Measurements from ENCODE around the gene FAM25C. TPM values are rescaled to one million over a fixed set of nuclear protein-coding genes. Genes with fewer than 3 reads are reported as not detected.
"Not testable (repeated sequence)": the region's sequence is repeated elsewhere in the genome, so short reads cannot be mapped to it uniquely, and the experiment has no call there.

Gene FAM25C
- total RNA-seq, 2 experiments from 2014 or later, result not detected

DNA sequence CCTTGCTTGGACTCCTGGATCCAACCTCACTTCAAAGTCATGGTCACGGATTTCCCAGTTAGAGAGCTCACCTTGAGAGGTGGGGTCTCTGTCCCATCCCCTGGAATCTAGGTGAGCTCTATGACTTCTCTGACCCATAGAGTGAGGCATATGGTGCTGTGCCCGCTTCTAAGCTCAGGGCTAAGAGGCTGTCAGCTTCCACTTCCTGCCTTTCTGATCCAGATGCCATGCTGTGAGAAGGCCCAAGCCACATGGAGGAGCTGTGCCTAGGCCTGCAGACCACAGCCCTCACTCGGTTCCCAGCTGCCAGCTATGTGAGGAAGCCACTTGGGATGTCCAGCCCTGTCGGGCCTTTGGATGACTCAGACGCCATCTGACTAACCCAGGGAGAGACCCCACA lies 39.9 kb downstream of the FAM25C start:
- CTCF ChIA-PET, POLR2A ChIA-PET: not testable (repeated sequence)

DNA sequence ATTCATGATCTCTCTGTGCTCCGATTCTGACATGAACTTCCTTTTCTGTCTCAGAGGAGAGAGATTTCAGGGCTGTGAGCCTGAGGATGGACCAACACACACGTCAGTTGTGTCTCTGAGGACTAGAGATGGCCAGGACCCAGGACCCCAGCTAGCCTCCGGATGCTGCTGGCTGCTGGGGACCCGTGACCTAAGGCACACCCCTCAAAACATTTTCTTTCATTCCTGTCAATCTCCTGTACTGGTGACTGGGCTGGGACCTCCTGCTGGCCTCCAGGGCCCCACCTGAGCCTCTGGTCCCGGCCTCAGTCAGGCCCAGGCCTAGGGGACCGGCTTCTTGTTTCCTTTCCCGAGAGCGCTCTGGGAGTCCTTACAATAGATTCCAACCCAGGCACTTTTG lies 42.4 kb downstream of the FAM25C start:
- CTCF ChIA-PET, POLR2A ChIA-PET: not testable (repeated sequence)

DNA sequence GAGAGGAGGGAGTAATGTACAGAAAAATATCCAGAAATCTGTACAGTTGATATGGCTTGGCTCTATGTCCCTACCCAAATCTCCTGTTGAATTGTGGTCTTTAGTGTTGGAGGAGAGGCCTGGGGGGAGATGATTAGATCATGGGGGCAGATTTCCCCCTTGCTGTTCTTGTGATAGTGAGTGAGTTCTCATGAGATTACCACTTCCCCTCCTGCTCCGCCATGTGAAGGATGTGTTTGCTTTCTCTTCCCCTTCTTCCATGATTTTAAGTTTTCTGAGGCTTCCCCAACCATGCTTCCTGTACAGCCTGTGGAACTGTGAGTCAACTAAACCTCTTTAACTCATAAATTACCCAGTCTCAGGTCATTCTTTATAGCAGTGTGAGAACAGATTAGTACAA lies 52.2 kb downstream of the FAM25C start:
- CTCF ChIA-PET, POLR2A ChIA-PET: not testable (repeated sequence)

Other genes with a start within 250 kb of the FAM25C start
- gene SYT15B, start 236.2 kb downstream of the FAM25C start, total RNA-seq, result under 1 TPM; 0.06 to 0.15 TPM
- not detected for gene NPY4R2, start 81.1 kb downstream of the FAM25C start, total RNA-seq